Right cardiac atrium (tissue), 5 donors: Measurements from ENCODE around the gene CYP3A5. TPM values are rescaled to one million over a fixed set of nuclear protein-coding genes. Genes with fewer than 3 reads are reported as not detected.
"Not testable (repeated sequence)": the region's sequence is repeated elsewhere in the genome, so short reads cannot be mapped to it uniquely, and the experiment has no call there.

Source experiments
- ATAC-seq, 2 donors: fragments of 200-7000 bp; cut with Tn5 transposase; one replicate each; pipeline versions ENCODE4 v1.8.0 to v1.9.1; 2020; ENCODE audit warnings: moderate library complexity in 2 of 2, mild to moderate bottlenecking in 1 of 2
- DNase-seq, 3 donors: peaks; one replicate each; pipeline ENCODE4 v3.0.0-alpha.2; 2020
- H3K27ac ChIP-seq: one replicate; pipeline ENCODE4 v1.5.1; 2013; ENCODE audit warnings: mild to moderate bottlenecking, low read length, control low read depth, moderate library complexity
- H3K27me3 ChIP-seq: one replicate; pipeline ENCODE4 v1.6.1; 2013; ENCODE audit not compliant: control insufficient read depth, insufficient read depth
- H3K4me1 ChIP-seq: one replicate; pipeline ENCODE4 v1.6.1; 2013; ENCODE audit warnings: low read length; ENCODE audit not compliant: control insufficient read depth, insufficient read depth
- H3K4me3 ChIP-seq: one replicate; pipeline ENCODE4 v1.5.1; 2013; ENCODE audit warnings: low read length, control low read depth
- H3K9me3 ChIP-seq: one replicate; pipeline ENCODE4 v1.6.1; 2013; ENCODE audit warnings: low read length; ENCODE audit not compliant: control insufficient read depth
- WGBS: extraction: QIAGEN DNeasy Blood & Tissue Kit; methylation state at CpG from one replicate; pipeline ENCODE4 v1.1.7; 2013; 5-methylcytosine and 5-hydroxymethylcytosine counted together
- intact Hi-C, 4 donors: fragments of 100-400 bp; cut with DNase I; formaldehyde crosslinking; loops; one replicate each; pipeline versions ENCODE4 v1.11.0 to v1.14.0; 2022 to 2023
- polyA plus RNA-seq: library from polyadenylated mRNA; stranded (reverse); fragments of 200-250 nt; gene quantifications from one replicate; pipeline ENCODE4 v1.2.3, GENCODE V29; 2013
- total RNA-seq, 4 donors: library from RNA; stranded (reverse); fragmentation: NEBNext Ultra II Directional; extraction: Animal tissue kit (Norgen Biotek cat#: 25700); gene quantifications; one replicate each; pipeline ENCODE4 v1.2.1, GENCODE V29; 2021
- donor health status: healthy with polysubstance abuse.
- donor health status: DM: no; HTN: yes; CAD: no.
- donor health status: DM: no; HTN: no; CAD: no.
- donor health status: DM: no; HTN: yes; CAD: no; lungs with severe emphysema.
- donor health status: DM: yes; HTN: yes; CAD: no.

Gene CYP3A5
- total and polyA plus RNA-seq, 5 donors = 0.09 to 0.84 TPM; not detected in 3

GRCh38 chr7:99679032-99679399 is 780 bp downstream of the CYP3A5 start:
- Histone ChIP-seq H3K9me3 (peaks cover 2% of the 10 kb centered on the region), H3K4me3 (no peak overlapping the region), H3K4me1 (no peaks in the 10 kb centered on the region), H3K27me3 (no peaks in the 10 kb centered on the region), H3K27ac (no peak overlapping the region)
- intact Hi-C loops = no loop called here
- no peak for DNase-seq
- WGBS = 48% methylated on average over 4 of the region's 4 CpGs
- peak in 1 of 2 donors; percentile 32 for ATAC-seq

GRCh38 chr7:99677648-99678045 is 2.1 kb downstream of the CYP3A5 start:
- DNase-seq (no peak), ATAC-seq (no peak)
- Histone ChIP-seq H3K27me3 (no peaks in the 10 kb centered on the region), H3K9me3 (no peaks in the 10 kb centered on the region), H3K4me3 (no peak overlapping the region), H3K27ac (no peak overlapping the region), H3K4me1 (no peaks in the 10 kb centered on the region)
- intact Hi-C loops = no loop called here
- 90% methylated on average over 2 of the region's 2 CpGs for WGBS

GRCh38 chr7:99677013-99677647 is 2.7 kb downstream of the CYP3A5 start:
- Histone ChIP-seq H3K9me3 (no peaks in the 10 kb centered on the region), H3K27ac (no peak overlapping the region), H3K27me3 (no peaks in the 10 kb centered on the region), H3K4me1 (no peaks in the 10 kb centered on the region), H3K4me3 (no peak overlapping the region)
- ATAC-seq = no peak
- no peak for DNase-seq
- WGBS = 84% methylated on average over 4 of the region's 4 CpGs
- intact Hi-C loops = no loop called here

- ATAC-seq = no peak
- DNase-seq = no peak
- Histone ChIP-seq H3K9me3 (no peaks in the 10 kb centered on the region), H3K4me3 (no peak overlapping the region), H3K27ac (no peak overlapping the region), H3K4me1 (no peaks in the 10 kb centered on the region), H3K27me3 (no peaks in the 10 kb centered on the region)
- 69% methylated on average over 2 of the region's 2 CpGs for WGBS
- intact Hi-C loops = no loop called here
These were observed 4.6 kb downstream of the CYP3A5 start for GRCh38 chr7:99674995-99675742.

- Histone ChIP-seq H3K4me1 (no peaks in the 10 kb centered on the region), H3K9me3 (no peaks in the 10 kb centered on the region), H3K27me3 (no peaks in the 10 kb centered on the region), H3K4me3 (no peak overlapping the region), H3K27ac (no peak overlapping the region)
- WGBS = 89% methylated on average over 7 of the region's 7 CpGs
- intact Hi-C loops = no loop called here
- ATAC-seq (no peak), DNase-seq (no peak)
These were observed 7.2 kb downstream of the CYP3A5 start for GRCh38 chr7:99672573-99672972.

- no peaks in the 10 kb centered on the region for H3K9me3 ChIP-seq
- intact Hi-C loops = no loop called here
- H3K27me3 ChIP-seq = no peaks in the 10 kb centered on the region
- WGBS = 92% methylated on average over 3 of the region's 3 CpGs
- H3K27ac ChIP-seq = no peak overlapping the region
- H3K4me1 ChIP-seq = no peaks in the 10 kb centered on the region
- DNase-seq (no peak), ATAC-seq (no peak)
- no peak overlapping the region for H3K4me3 ChIP-seq
These were observed 10.0 kb downstream of the CYP3A5 start for GRCh38 chr7:99669782-99670181.

- no peak overlapping the region for H3K27ac ChIP-seq
- intact Hi-C loops = no loop called here
- no peak for ATAC-seq
- no peaks in the 10 kb centered on the region for H3K9me3 ChIP-seq
- no peak overlapping the region for H3K4me3 ChIP-seq
- DNase-seq = no peak
- H3K27me3 ChIP-seq = no peaks in the 10 kb centered on the region
- H3K4me1 ChIP-seq = no peaks in the 10 kb centered on the region
- WGBS = 95% methylated on average over 8 of the region's 8 CpGs
These were observed 11.3 kb downstream of the CYP3A5 start for GRCh38 chr7:99668541-99668940.

GRCh38 chr7:99667179-99667578 is 12.6 kb downstream of the CYP3A5 start:
- Histone ChIP-seq H3K27ac (no peak overlapping the region), H3K4me1 (no peaks in the 10 kb centered on the region), H3K27me3 (no peaks in the 10 kb centered on the region), H3K4me3 (no peak overlapping the region), H3K9me3 (no peaks in the 10 kb centered on the region)
- DNase-seq (no peak), ATAC-seq (no peak)
- intact Hi-C loops = no loop called here
- WGBS = 69% methylated on average over 2 of the region's 2 CpGs

GRCh38 chr7:99666013-99666395 is 13.8 kb downstream of the CYP3A5 start:
- Histone ChIP-seq H3K4me3 (no peak overlapping the region), H3K27ac (no peak overlapping the region), H3K9me3 (no peaks in the 10 kb centered on the region), H3K27me3 (no peaks in the 10 kb centered on the region), H3K4me1 (no peaks in the 10 kb centered on the region)
- 67% methylated on average over 1 of the region's 1 CpG for WGBS
- ATAC-seq (no peak), DNase-seq (no peak)
- intact Hi-C loops = no loop called here

GRCh38 chr7:99665312-99666012 is 14.3 kb downstream of the CYP3A5 start:
- 81% methylated on average over 3 of the region's 3 CpGs for WGBS

GRCh38 chr7:99657879-99658278 is 21.9 kb downstream of the CYP3A5 start:
- H3K27ac ChIP-seq, intact Hi-C loops, DNase-seq, ATAC-seq, H3K4me3 ChIP-seq, H3K9me3 ChIP-seq, H3K27me3 ChIP-seq, H3K4me1 ChIP-seq: not testable (repeated sequence)
- WGBS = 94% methylated on average over 5 of the region's 5 CpGs

More at GRCh38 chr7:99665312-99666012, 14.3 kb downstream of the CYP3A5 start:
- Histone ChIP-seq H3K4me1 (no peaks in the 10 kb centered on the region), H3K9me3 (no peaks in the 10 kb centered on the region), H3K27me3 (no peaks in the 10 kb centered on the region), H3K4me3 (no peak overlapping the region), H3K27ac (no peak overlapping the region)
- DNase-seq (no peak), ATAC-seq (peak in 1 of 2 donors; percentile 38)
- intact Hi-C loops = no loop called here
